ENCODE data around the gene OGFOD2. TPM values are rescaled to one million over a fixed set of nuclear protein-coding genes. Genes with fewer than 3 reads are reported as not detected.
A peak's percentile ranks its signal among the peaks of the same experiment; 100 is the strongest.

The OGFOD2 gene
- total and polyA plus RNA-seq, 2 of the 13 experiments (the other 11 are each of a cell fraction or from before 2014, with no cell fraction given): 13.2 to 14.6 TPM

DNA sequence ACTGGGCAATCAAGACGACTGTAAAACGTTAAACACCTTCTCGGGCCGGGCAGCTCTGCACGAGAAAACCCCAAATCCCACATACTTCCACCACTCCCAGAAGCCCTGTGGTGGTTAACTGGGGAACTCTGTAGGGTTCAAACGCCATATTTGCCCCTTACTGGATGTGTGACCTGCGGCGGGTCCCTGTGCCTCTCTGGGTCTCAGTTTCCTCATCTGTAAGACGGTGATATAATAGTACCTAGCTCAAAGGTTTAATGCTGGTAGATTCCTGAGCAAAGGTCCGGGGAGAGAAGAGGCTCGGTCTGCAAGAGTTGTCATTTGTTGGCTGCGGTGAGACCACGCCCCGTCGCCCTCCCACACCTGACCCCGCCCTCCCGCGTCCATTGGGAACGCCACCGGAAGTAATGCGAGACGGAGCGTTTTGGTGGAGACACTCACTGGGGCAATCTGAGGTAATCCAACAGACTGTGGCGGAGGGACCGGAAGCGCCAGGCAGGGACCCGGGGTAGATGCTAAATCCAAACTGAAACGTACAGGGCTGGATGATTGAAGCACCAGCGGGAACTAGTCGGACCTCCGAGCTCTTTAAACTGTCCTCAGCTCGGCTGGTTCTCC lies 661 bp upstream of the OGFOD2 start (continued):
- no peak for TF ChIP-seq ZNF510 (CRISPR knock-in tag; IDR thresholded peaks at IDR 0.05; ENCODE audit: low read depth)
- TF ChIP-seq, protein P1, sequence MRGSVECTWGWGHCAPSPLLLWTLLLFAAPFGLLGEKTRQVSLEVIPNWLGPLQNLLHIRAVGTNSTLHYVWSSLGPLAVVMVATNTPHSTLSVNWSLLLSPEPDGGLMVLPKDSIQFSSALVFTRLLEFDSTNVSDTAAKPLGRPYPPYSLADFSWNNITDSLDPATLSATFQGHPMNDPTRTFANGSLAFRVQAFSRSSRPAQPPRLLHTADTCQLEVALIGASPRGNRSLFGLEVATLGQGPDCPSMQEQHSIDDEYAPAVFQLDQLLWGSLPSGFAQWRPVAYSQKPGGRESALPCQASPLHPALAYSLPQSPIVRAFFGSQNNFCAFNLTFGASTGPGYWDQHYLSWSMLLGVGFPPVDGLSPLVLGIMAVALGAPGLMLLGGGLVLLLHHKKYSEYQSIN (CRISPR knock-in tag; IDR thresholded peaks at IDR 0.05; ENCODE audit: borderline replicate concordance): no peak
- no peak; the same call in 1 of the 2 replicates for TF ChIP-seq ZNF788 (CRISPR knock-in tag; IDR thresholded peaks at IDR 0.05; ENCODE audit: borderline replicate concordance)
- peak; percentile 19; the same call in 1 of the 2 replicates for TF ChIP-seq ZNF460 (CRISPR knock-in tag; IDR thresholded peaks at IDR 0.05; ENCODE audit: borderline replicate concordance)
- TF ChIP-seq, protein P2, sequence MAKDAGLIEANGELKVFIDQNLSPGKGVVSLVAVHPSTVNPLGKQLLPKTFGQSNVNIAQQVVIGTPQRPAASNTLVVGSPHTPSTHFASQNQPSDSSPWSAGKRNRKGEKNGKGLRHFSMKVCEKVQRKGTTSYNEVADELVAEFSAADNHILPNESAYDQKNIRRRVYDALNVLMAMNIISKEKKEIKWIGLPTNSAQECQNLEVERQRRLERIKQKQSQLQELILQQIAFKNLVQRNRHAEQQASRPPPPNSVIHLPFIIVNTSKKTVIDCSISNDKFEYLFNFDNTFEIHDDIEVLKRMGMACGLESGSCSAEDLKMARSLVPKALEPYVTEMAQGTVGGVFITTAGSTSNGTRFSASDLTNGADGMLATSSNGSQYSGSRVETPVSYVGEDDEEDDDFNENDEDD (CRISPR knock-in tag; IDR thresholded peaks at IDR 0.05; ENCODE audit: borderline replicate concordance): peak; percentile 66; the same call in 1 of the 2 replicates
- TF ChIP-seq, protein P3, sequence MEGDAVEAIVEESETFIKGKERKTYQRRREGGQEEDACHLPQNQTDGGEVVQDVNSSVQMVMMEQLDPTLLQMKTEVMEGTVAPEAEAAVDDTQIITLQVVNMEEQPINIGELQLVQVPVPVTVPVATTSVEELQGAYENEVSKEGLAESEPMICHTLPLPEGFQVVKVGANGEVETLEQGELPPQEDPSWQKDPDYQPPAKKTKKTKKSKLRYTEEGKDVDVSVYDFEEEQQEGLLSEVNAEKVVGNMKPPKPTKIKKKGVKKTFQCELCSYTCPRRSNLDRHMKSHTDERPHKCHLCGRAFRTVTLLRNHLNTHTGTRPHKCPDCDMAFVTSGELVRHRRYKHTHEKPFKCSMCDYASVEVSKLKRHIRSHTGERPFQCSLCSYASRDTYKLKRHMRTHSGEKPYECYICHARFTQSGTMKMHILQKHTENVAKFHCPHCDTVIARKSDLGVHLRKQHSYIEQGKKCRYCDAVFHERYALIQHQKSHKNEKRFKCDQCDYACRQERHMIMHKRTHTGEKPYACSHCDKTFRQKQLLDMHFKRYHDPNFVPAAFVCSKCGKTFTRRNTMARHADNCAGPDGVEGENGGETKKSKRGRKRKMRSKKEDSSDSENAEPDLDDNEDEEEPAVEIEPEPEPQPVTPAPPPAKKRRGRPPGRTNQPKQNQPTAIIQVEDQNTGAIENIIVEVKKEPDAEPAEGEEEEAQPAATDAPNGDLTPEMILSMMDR (CRISPR knock-in tag; IDR thresholded peaks at IDR 0.05): no peak
- TF ChIP-seq ZNF564 (CRISPR knock-in tag; IDR thresholded peaks at IDR 0.05): no peak; the same call in 1 of the 2 replicates
- TF ChIP-seq DPF2 (CRISPR knock-in tag; IDR thresholded peaks at IDR 0.05; ENCODE audit: borderline replicate concordance, low read depth): no peak
- TF ChIP-seq, protein P4, sequence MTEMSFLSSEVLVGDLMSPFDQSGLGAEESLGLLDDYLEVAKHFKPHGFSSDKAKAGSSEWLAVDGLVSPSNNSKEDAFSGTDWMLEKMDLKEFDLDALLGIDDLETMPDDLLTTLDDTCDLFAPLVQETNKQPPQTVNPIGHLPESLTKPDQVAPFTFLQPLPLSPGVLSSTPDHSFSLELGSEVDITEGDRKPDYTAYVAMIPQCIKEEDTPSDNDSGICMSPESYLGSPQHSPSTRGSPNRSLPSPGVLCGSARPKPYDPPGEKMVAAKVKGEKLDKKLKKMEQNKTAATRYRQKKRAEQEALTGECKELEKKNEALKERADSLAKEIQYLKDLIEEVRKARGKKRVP (CRISPR knock-in tag; IDR thresholded peaks at IDR 0.05): peak in 1 of 2 experiments; percentile 92; a peak in 2 of 4 replicates
- no peak for TF ChIP-seq ZBTB8A (CRISPR knock-in tag; IDR thresholded peaks at IDR 0.05; ENCODE audit: borderline replicate concordance, low read depth)
- TF ChIP-seq ZNF224 (CRISPR knock-in tag; IDR thresholded peaks at IDR 0.05): no peak
- TF ChIP-seq, protein P5, sequence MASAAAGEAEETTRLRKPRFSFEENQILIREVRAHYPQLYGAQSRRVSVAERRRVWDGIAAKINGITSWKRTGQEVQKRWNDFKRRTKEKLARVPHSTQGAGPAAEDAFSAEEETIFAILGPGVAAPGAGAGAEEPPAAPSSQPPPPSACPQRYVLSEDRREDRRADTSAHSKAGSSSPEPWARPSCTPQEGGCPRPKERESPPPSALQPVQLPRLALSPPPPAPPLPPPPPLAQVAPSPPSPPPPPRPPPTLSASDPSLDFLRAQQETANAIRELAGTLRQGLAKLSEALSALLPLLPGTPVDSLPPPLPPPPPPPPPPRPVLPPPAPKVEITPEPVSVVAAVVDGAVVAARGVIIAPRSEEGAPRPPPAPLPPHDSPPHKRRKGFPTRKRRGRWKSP (CRISPR knock-in tag; IDR thresholded peaks at IDR 0.05): 0 out of 2 replicates have a peak, but pooled peaks have one; percentile 34
- peak; percentile 34; the same call in 1 of the 2 replicates for TF ChIP-seq PPARG (CRISPR knock-in tag; conservative IDR thresholded peaks at IDR 0.05)
- TF ChIP-seq SRF (IDR thresholded peaks at IDR 0.05; ENCODE audit: low read depth, low read length): peak; percentile 30; the same call in 1 of the 2 replicates
- no peak for TF ChIP-seq NBN (conservative IDR thresholded peaks at IDR 0.05)
- TF ChIP-seq MEIS1 (CRISPR knock-in tag; IDR thresholded peaks at IDR 0.05; ENCODE audit: borderline replicate concordance): no peak
- no peak for TF ChIP-seq ZSCAN20 (CRISPR knock-in tag; IDR thresholded peaks at IDR 0.05; ENCODE audit: borderline replicate concordance)
- TF ChIP-seq ZNF337 (CRISPR knock-in tag; IDR thresholded peaks at IDR 0.05; ENCODE audit: borderline replicate concordance, low read depth): no peak
- TF ChIP-seq MXD4 (CRISPR knock-in tag; IDR thresholded peaks at IDR 0.05): no peak; the same call in 1 of the 2 replicates
- TF ChIP-seq, protein P6, sequence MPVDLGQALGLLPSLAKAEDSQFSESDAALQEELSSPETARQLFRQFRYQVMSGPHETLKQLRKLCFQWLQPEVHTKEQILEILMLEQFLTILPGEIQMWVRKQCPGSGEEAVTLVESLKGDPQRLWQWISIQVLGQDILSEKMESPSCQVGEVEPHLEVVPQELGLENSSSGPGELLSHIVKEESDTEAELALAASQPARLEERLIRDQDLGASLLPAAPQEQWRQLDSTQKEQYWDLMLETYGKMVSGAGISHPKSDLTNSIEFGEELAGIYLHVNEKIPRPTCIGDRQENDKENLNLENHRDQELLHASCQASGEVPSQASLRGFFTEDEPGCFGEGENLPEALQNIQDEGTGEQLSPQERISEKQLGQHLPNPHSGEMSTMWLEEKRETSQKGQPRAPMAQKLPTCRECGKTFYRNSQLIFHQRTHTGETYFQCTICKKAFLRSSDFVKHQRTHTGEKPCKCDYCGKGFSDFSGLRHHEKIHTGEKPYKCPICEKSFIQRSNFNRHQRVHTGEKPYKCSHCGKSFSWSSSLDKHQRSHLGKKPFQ (CRISPR knock-in tag; IDR thresholded peaks at IDR 0.05; ENCODE audit: insufficient replicate concordance): no peak

Measured in HepG2 (cell line).